Measurements from ENCODE around the gene SOCS7.

The SOCS7 gene

DNA sequence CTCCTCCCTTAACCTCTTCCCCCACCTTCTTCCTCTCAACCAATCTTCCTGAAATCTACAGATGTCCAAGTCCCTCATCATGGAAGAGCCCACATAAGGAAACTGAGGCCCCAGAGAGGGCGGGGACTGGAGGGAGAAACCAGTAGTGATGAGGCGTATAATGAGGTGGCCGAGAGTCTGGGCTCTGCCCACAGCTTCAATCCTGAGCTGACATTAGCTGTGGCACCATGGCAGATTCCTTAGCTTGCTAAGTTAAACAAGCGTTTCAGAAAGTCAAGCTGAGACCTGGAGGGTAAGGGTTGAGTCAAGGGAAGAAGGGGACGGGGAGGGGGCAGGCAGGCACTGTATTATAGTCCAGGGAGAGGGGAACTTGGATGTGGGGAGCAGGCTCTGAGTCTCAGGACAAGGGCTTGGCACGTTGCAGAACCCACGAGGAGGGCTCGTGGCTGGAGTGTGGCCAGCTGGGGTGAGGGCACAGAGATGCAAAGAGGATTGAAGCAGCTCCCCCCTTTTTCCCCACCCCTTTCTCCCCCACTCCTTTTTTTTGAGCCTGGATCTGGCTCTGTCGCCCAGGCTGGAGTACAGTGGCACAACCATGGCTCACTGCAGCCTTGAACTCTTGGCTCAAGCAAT, 89.9 kb downstream of the SOCS7 start:
- no peak for DNase-seq

DNA sequence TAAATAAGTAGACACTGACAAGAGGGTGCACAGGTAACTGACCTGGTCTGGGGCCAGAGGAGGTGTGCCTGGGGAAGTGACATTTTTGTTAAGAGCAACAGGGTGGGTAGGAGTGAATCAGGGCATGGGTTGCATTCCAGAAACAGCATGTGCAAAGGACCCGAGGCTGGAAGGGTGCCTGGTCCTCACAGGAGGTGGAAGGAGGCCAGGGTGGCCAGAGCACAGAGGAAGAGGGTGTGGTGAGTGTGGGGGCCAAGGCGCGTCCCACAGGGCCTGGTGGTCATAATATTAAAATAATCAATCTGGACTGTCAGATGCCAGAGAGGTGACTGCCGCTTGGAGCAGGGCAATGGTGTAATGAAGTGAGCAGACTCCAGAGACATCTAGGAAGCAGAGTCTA, 90.9 kb downstream of the SOCS7 start:
- DNase-seq, result no peak

- DNase-seq, result no peak
These were observed 91.8 kb downstream of the SOCS7 start for GRCh38 chr17:38443356-38444031.

- peak; percentile 67 to 76 for DNase-seq
These were observed 92.5 kb downstream of the SOCS7 start for GRCh38 chr17:38444151-38444550.

DNA sequence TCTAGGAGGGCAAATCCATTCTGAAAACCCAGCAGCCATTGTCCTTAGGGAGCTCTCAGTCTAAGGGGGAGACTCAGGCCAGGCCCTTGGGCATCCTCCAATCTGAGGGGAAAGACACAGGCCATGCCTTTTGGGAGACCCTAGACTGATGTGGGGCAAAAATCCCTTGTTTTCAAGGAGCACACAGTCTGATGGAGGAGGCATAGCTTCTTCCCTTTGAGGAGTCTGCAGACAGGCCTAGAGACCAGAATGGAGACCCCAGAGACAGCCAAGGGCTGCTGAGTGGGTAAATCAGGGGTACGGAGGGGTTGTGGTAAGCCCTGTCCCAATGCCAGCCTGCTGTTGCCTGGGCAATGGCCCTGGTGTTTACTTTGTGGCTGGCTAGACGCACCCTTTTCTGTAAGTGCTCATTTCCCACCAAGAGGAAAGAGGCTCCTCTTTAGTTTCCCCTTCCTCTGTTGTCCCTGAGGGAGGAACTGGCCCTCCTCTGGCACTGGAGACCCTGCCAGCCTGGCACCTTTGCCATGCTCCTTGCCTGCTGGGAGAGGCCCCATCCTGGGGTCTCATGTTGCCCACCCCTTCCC, 96.0 kb downstream of the SOCS7 start:
- no peak for DNase-seq

GRCh38 chr17:38448208-38448771, 96.6 kb downstream of the SOCS7 start:
- no peak for DNase-seq

- no peak for DNase-seq
These were observed 97.7 kb downstream of the SOCS7 start for GRCh38 chr17:38449364-38449763.

GRCh38 chr17:38450557-38451029, 98.9 kb downstream of the SOCS7 start:
- no peak for DNase-seq

DNA sequence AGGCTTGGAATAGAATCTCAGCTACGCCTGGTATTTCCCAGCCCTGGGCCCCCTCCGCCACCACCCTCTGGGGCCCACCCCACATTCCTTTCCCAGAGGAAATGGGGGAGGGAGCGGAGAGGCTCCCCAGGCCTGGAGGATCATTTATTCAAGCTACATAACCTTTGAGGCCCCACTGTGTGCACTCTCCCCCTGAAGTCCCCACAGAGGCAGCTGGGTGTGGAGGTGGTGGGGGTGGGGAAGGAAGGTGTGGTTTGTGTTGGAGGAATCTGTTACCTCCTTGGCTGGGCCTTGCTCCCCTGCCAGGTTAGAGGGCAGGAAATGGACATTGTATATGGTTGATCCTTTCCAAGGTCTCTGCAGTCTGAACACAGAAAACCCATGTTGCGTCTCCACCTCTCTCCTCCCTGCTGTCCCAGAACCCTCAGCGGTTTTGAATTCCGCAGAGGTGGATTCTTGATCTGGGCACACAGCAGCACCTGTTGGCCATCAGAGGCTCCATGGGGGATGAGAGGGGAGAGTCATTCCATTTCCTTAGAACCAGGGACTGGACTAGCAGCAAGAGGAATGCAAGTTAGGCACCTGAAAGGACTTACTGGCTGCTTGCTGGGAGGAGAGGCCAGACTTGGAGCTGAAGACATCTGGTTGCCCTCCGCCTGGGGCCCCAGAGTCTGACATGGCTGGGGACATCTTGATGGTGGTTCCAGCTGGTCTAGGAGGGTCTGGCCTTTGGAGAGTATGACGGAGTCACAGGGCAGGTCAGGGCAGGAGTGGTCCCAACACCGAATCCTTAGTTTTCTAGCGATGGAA, 99.6 kb downstream of the SOCS7 start:
- DNase-seq, result no peak

DNA sequence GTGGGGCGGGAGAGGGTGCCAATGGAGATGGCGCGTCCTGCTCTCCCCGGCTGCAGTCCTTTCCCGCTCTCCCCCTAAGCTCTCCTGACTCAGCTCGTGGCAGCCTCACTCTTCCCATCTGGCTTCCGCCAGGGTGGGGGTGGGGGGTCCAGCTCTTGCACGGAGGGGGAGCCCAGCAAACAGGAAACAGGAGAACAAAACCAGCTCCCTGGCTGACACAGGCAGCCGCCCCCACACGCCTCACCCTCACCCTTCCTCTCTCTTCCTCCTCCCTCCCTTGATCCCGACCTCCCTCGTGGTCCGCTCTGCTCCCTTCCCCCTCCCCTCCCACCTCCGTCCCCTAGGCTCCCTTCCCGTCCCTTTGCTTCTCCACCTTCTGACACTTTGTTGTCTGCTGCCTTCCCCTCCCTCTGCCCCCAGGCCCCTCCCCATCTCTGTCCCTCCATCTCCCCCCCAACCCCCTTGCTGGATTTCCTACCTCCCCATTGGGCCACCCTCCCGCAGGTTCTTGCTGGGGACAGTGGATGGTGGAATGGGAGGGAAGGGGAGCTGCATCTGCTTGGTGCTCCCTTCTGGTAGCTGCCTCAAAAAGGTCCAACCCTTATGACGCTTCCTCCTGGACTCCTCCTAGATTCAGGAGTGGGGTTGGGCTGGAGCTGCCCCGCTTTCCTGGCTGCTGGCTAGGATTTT, 100.3 kb downstream of the SOCS7 start:
- DNase-seq, result no peak

- DNase-seq, result no peak
These were observed 101.1 kb downstream of the SOCS7 start for GRCh38 chr17:38452719-38453118.

GRCh38 chr17:38453951-38454421, 102.3 kb downstream of the SOCS7 start:
- DNase-seq, result peak in 1 of 2 donors; percentile 67

- peak; percentile 88 to 89 for DNase-seq
These were observed 102.9 kb downstream of the SOCS7 start for GRCh38 chr17:38454532-38454931.
